ENCODE measurements around the gene P2RY4.

DNA sequence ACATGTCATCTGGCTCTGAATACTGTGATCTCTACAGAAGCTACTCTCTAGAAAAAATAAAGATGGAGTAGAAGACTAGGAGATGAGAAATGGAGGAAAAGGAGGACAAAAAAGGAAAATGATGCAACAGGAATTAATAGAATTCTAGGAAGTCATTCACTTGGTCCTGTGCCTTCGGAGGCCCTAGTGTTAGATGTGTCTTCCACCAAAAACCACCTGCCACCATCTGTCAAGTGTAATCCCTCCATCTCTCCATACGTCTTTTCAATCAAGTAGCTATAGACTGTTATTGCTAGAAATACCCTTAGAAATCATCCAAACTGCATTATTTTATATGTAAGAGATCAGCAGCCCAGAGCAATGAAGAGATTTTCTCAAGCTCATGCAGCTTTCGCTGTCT is 19.1 kb upstream of the P2RY4 start:
- no peak for TF ChIP-seq CTCF (IDR thresholded peaks at IDR 0.05)
- no peak for TF ChIP-seq POLR2AphosphoS5 (IDR thresholded peaks at IDR 0.05)
- TF ChIP-seq EP300 (IDR thresholded peaks at IDR 0.05), result no peak
